Activated CD8-positive, alpha-beta T cell treated with anti-CD3 and anti-CD28 coated beads for 36 hours (primary cell): Measurements from ENCODE around the gene KIF18B. TPM values are rescaled to one million over a fixed set of nuclear protein-coding genes. Genes with fewer than 3 reads are reported as not detected.

Source experiments
- ATAC-seq: fragments of 200-7000 bp; cut with Tn5 transposase; one replicate; pipeline ENCODE4 v1.10.0; 2021; ENCODE audit warnings: mild to moderate bottlenecking, moderate library complexity
- CTCF ChIA-PET: fragments of 350-600 bp; sonication (Branson Sonifier 250); formaldehyde crosslinking; loops from one replicate; lab custom pipeline; 2021; ENCODE audit warnings: antibody characterized with exemption; lab: Charles Lee
- POLR2A ChIA-PET: fragments of 350-600 bp; sonication (Branson Sonifier 250); formaldehyde crosslinking; loops from one replicate; lab custom pipeline; 2021; ENCODE audit warnings: antibody characterized with exemption; lab: Charles Lee
- DNase-seq: peaks from one replicate; pipeline ENCODE4 v3.0.0-alpha.2; 2020
- H3K27ac Mint-ChIP-seq: one replicate; pipeline ENCODE4 v1.8.0; 2021; ENCODE audit warnings: mild to moderate bottlenecking, mixed read lengths
- H3K27me3 Mint-ChIP-seq: one replicate; pipeline ENCODE4 v1.8.0; 2021; ENCODE audit warnings: mixed read lengths
- H3K36me3 Mint-ChIP-seq: one replicate; pipeline ENCODE4 v1.8.0; 2021; ENCODE audit warnings: low read depth, mixed read lengths
- H3K4me1 Mint-ChIP-seq: one replicate; pipeline ENCODE4 v1.8.0; 2021; ENCODE audit warnings: low read depth, mixed read lengths
- H3K4me3 Mint-ChIP-seq: one replicate; pipeline ENCODE4 v1.8.0; 2021; ENCODE audit warnings: mild to moderate bottlenecking, moderate library complexity, mixed read lengths
- H3K9me3 Mint-ChIP-seq: one replicate; pipeline ENCODE4 v1.8.0; 2021; ENCODE audit warnings: mixed read lengths
- CTCF ChIP-seq: fragments of 200-600 bp; IDR thresholded peaks from one replicate; pipeline ENCODE4 v1.8.0; 2022; ENCODE audit warnings: antibody characterized with exemption, mild to moderate bottlenecking
- intact Hi-C: fragments of 100-400 bp; cut with micrococcal nuclease; formaldehyde crosslinking; loops from one replicate; pipeline ENCODE4 v1.10.0; 2022
- total RNA-seq, 2 experiments: library from RNA; stranded (reverse); gene quantifications; one replicate each; pipeline ENCODE4 v1.2.3, GENCODE V29; 2021

Gene KIF18B
- total RNA-seq, 2 experiments from 2014 or later = 38.1 to 40.3 TPM

- CTCF ChIA-PET = interaction anchor here (0.5 to 2.6 kb wide), 6 partner anchors 21 to 207 kb away, joined by 3 to 8 read pairs (median 3); no protein-coding TSS in a partner anchor
- H3K36me3 Mint-ChIP-seq = peaks cover 34% of the 10 kb centered on the region
- intact Hi-C loops = no loop called here
- H3K4me1 Mint-ChIP-seq = peaks cover 8% of the 10 kb centered on the region
- H3K9me3 Mint-ChIP-seq = no peaks in the 10 kb centered on the region
- no peak overlapping the region for H3K4me3 Mint-ChIP-seq
- POLR2A ChIA-PET = interaction anchor here (0.8 to 1.4 kb wide), 2 partner anchors 22 to 59 kb away, joined by 3 to 6 read pairs; no protein-coding TSS in a partner anchor
- no peak overlapping the region for H3K27ac Mint-ChIP-seq
- H3K27me3 Mint-ChIP-seq = peaks cover 3% of the 10 kb centered on the region
- no peak for DNase-seq
- TF ChIP-seq CTCF = no peak
- no peak for ATAC-seq
Measured at GRCh38 chr17:44941712-44942331, 5.8 kb downstream of the KIF18B start.

DNA sequence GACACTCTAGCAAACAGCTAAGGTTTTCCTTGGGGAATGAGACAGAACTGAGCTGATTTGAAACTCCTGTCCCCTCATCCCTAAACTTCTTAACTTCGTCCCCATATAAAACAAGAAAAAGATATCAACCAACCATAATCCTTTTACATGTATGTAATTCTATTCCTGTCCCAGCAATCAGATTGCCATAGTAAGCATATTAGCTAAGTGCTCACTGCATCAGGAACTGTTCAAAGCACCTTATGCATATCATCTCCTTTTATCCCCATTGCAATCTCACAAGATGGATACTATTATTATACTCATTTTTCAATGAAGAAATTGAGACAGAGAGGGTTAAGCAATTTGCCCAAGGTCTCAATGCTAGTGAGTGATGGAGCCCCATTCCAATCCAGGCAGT is 6.8 kb downstream of the KIF18B start:
- no peak overlapping the region for H3K4me3 Mint-ChIP-seq
- intact Hi-C loops = no loop called here
- no peak for TF ChIP-seq CTCF
- POLR2A ChIA-PET = interaction anchor here (1.4 kb wide), 1 partner anchor 21 kb away, joined by 6 read pairs; no protein-coding TSS in a partner anchor
- no peak for DNase-seq
- no peak overlapping the region for H3K27ac Mint-ChIP-seq
- CTCF ChIA-PET = interaction anchor here (1.6 to 2.6 kb wide), 2 partner anchors 21 to 81 kb away, joined by 7 to 8 read pairs; no protein-coding TSS in a partner anchor
- peaks cover 4% of the 10 kb centered on the region for H3K4me1 Mint-ChIP-seq
- peaks cover 29% of the 10 kb centered on the region for H3K36me3 Mint-ChIP-seq
- no peak for ATAC-seq
- no peaks in the 10 kb centered on the region for H3K9me3 Mint-ChIP-seq
- no peaks in the 10 kb centered on the region for H3K27me3 Mint-ChIP-seq

- POLR2A ChIA-PET = interaction anchor here (1.4 kb wide), 2 partner anchors 11 to 20 kb away, joined by 3 to 6 read pairs; no protein-coding TSS in a partner anchor
- no peak for DNase-seq
- Mint-ChIP-seq H3K4me1 (peaks cover 4% of the 10 kb centered on the region), H3K27ac (no peak overlapping the region), H3K27me3 (no peaks in the 10 kb centered on the region), H3K9me3 (no peaks in the 10 kb centered on the region), H3K36me3 (peaks cover 33% of the 10 kb centered on the region), H3K4me3 (no peak overlapping the region)
- TF ChIP-seq CTCF = no peak
- intact Hi-C loops = no loop called here
- ATAC-seq = no peak
- CTCF ChIA-PET = interaction anchor here (1.6 kb wide), 1 partner anchor 20 kb away, joined by 8 read pairs; no protein-coding TSS in a partner anchor
Measured at GRCh38 chr17:44940317-44940716, 7.3 kb downstream of the KIF18B start.

DNA sequence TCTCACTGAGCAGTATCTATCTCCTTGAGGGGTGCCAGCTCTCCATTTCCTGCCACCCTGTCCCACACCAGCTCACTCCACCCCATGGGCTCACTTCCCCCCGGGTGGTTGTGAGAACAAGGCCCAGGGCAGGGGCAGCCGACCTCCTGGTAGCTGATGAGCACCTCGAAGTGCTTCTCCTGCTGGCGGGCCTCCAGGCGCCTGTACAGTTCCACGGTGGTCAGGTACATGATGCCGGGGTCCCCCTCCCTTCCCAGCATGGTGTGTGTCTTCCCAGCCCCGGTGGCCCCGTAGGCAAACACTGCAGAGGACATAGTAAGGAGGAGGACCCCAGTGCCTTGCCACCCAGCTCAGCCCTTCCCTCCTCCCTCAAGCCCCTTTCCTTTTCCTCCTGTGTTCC is 12.5 kb downstream of the KIF18B start:
- Mint-ChIP-seq H3K9me3 (no peaks in the 10 kb centered on the region), H3K36me3 (peaks cover 32% of the 10 kb centered on the region), H3K4me1 (no peaks in the 10 kb centered on the region), H3K27me3 (no peaks in the 10 kb centered on the region), H3K4me3 (no peak overlapping the region), H3K27ac (no peak overlapping the region)
- DNase-seq (no peak), ATAC-seq (no peak)
- intact Hi-C loops = no loop called here
- CTCF ChIA-PET = interaction anchor here (1.4 kb wide), 1 partner anchor 164 kb away, joined by 4 read pairs; no protein-coding TSS in a partner anchor
- POLR2A ChIA-PET = interaction anchor here (1.3 kb wide), 1 partner anchor 17 kb away, joined by 3 read pairs; no protein-coding TSS in a partner anchor
- no peak for TF ChIP-seq CTCF

DNA sequence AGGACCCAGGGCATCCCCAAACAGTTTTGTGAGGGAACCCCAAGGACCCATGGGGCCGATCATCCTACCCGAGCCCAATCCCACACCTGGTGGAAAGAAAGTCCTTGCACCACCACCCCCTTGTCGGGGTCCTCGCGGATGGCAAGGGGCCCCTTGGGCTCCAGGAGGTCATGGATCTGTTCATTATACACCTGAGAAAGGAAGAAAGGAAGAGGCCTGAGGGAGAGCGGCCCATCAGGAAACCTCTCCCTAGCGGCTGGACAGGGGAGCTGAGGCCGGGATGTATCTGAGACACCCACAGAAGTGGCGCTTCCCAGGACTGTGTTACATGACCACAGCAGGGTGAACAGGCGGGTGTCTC is 12.8 kb downstream of the KIF18B start:
- Mint-ChIP-seq H3K27me3 (no peaks in the 10 kb centered on the region), H3K4me1 (no peaks in the 10 kb centered on the region), H3K27ac (no peak overlapping the region), H3K4me3 (no peak overlapping the region), H3K9me3 (no peaks in the 10 kb centered on the region), H3K36me3 (peaks cover 30% of the 10 kb centered on the region)
- intact Hi-C loops = no loop called here
- ATAC-seq (no peak), DNase-seq (no peak)
- ChIA-PET CTCF (interaction anchor here (1.4 kb wide), 1 partner anchor 165 kb away, joined by 4 read pairs; no protein-coding TSS in a partner anchor), POLR2A (no interaction called here)
- no peak for TF ChIP-seq CTCF
